T-helper 17 cell (primary cell): Measurements from ENCODE around the gene SQSTM1. TPM values are rescaled to one million over a fixed set of nuclear protein-coding genes. Genes with fewer than 3 reads are reported as not detected.
A peak's percentile ranks its signal among the peaks of the same experiment; 100 is the strongest.
"Not testable (repeated sequence)": the region's sequence is repeated elsewhere in the genome, so short reads cannot be mapped to it uniquely, and the experiment has no call there.

ENCODE experiments used
- ATAC-seq: fragments of 150-1000 bp; cut with Tn5 transposase; 2 replicates; pipeline ENCODE4 v1.10.0; 2021; ENCODE audit warnings: mild to moderate bottlenecking, moderate library complexity
- DNase-seq, 3 donors: peaks; one replicate each; pipeline versions ENCODE4 v3.0.0 to v3.0.0-alpha.2; 2020 to 2021
- H3K9me3 ChIP-seq: one replicate; pipeline ENCODE4 v1.7.0; 2013; ENCODE audit warnings: low read length, mild to moderate bottlenecking; ENCODE audit not compliant: control insufficient read depth, poor library complexity, severe bottlenecking
- H3K27ac Mint-ChIP-seq: one replicate; pipeline ENCODE4 v1.8.0; 2022; ENCODE audit warnings: mild to moderate bottlenecking, moderate library complexity, mixed read lengths
- H3K27me3 Mint-ChIP-seq: one replicate; pipeline ENCODE4 v1.8.0; 2022; ENCODE audit warnings: mixed read lengths
- H3K36me3 Mint-ChIP-seq: one replicate; pipeline ENCODE4 v1.8.0; 2022; ENCODE audit warnings: low read depth, mixed read lengths
- H3K4me1 Mint-ChIP-seq: one replicate; pipeline ENCODE4 v1.8.0; 2022; ENCODE audit warnings: mild to moderate bottlenecking, mixed read lengths
- H3K4me3 Mint-ChIP-seq: one replicate; pipeline ENCODE4 v1.8.0; 2022; ENCODE audit warnings: mild to moderate bottlenecking, moderate library complexity, mixed read lengths
- total RNA-seq, 4 donors: library from RNA in 2 of 4; stranded (reverse) in 2 of 4; gene quantifications; one replicate each; pipeline ENCODE4 v1.2.3 and lab custom pipeline; 2022 to 2026

The SQSTM1 gene
- total RNA-seq, 2 donors from 2014 or later: 446 to 548 TPM

DNA sequence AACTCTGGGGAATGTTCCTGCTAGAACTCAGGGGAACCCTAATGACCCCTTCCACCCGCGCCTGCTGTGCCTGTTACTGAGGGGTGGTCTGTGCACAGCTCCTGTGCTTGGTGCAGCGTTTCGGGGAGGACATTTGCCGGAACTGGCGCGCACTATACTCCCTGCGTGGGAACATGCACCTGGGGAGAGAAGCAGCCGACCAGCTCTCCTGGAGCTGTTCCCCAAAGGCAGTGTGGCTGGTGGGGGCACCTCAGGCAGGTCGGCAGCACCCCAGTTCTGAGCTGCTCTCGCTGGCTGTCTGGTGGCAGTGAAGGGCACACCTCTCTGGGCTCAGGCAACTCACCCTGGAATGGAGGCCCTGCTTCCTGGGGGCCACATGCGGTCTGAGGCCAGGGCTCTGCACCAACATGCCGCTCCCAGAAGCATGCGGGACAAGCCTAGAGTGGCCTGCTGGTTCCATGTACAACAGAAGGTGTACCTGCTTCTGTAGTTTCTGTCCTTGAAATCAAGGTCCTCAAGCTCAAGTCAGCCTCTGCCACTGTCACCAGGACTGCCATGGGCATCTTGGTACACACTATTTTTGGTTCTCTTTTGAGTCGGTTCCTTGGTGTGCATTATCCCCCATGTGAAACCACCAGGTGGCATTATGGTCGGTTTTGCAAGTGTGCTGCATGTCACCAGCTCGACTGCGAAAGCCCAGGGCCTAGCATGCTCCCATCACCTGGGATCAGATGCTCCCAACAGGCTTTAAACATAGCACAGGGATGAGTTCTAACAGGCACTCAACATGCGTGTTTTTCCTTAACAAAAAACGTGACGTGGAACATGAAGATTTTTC lies 45.8 kb downstream of the SQSTM1 start:
- Mint-ChIP-seq H3K4me3 (no peak overlapping the region), H3K27ac (peak overlapping the region; percentile 79)
- no peak for ATAC-seq

DNA sequence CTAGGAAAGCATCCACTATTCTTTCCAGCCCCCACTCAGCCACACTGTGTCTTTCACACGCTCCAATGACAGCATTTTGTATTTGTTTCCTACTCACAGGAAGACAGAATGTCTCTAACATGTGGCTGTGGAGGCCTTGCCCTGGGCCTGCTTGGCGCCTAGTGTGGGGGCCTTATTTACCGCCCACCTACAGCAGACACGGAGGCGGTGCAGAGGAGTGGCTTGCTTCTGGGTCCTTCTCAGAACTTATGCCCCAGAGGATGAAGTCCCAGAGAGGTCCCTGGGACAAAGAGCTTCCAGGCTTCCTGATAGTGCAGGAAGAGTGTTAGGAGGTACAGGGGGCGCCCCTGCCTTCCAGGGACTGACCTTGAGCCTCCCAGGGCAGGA lies 46.4 kb downstream of the SQSTM1 start:
- no peak for ATAC-seq

More for the DNA sequence above, 45.8 kb downstream of the SQSTM1 start:
- Mint-ChIP-seq H3K4me1 (no peaks in the 10 kb centered on the region), H3K36me3 (no peaks in the 10 kb centered on the region), H3K27me3 (no peaks in the 10 kb centered on the region)
- H3K9me3 ChIP-seq: no peaks in the 10 kb centered on the region
- DNase-seq: no peak

GRCh38 chr5:179867476-179867875 lies 46.8 kb downstream of the SQSTM1 start:
- DNase-seq: no peak
- H3K36me3 Mint-ChIP-seq: no peaks in the 10 kb centered on the region
- H3K27ac Mint-ChIP-seq: peak overlapping the region; percentile 79
- ATAC-seq: no peak
- H3K4me1 Mint-ChIP-seq: no peaks in the 10 kb centered on the region
- H3K27me3 Mint-ChIP-seq: no peaks in the 10 kb centered on the region
- H3K9me3 ChIP-seq: no peaks in the 10 kb centered on the region
- no peak overlapping the region for H3K4me3 Mint-ChIP-seq

More for the DNA sequence above, 46.4 kb downstream of the SQSTM1 start:
- Mint-ChIP-seq H3K27ac (peak overlapping the region; percentile 79), H3K27me3 (no peaks in the 10 kb centered on the region), H3K4me3 (no peak overlapping the region), H3K4me1 (no peaks in the 10 kb centered on the region), H3K36me3 (no peaks in the 10 kb centered on the region)
- DNase-seq: no peak
- no peaks in the 10 kb centered on the region for H3K9me3 ChIP-seq

- no peak for ATAC-seq
- Mint-ChIP-seq H3K4me3 (no peak overlapping the region), H3K36me3 (no peaks in the 10 kb centered on the region), H3K4me1 (no peaks in the 10 kb centered on the region), H3K27me3 (no peaks in the 10 kb centered on the region), H3K27ac (no peak overlapping the region)
- DNase-seq: no peak
- H3K9me3 ChIP-seq: no peaks in the 10 kb centered on the region
Measured at GRCh38 chr5:179868541-179868940, 47.8 kb downstream of the SQSTM1 start.

- no peaks in the 10 kb centered on the region for H3K9me3 ChIP-seq
- H3K4me1 Mint-ChIP-seq: no peaks in the 10 kb centered on the region
- H3K36me3 Mint-ChIP-seq: no peaks in the 10 kb centered on the region
- no peak overlapping the region for H3K27ac Mint-ChIP-seq
- DNase-seq (no peak), ATAC-seq (no peak)
- no peaks in the 10 kb centered on the region for H3K27me3 Mint-ChIP-seq
- no peak overlapping the region for H3K4me3 Mint-ChIP-seq
Measured at GRCh38 chr5:179869101-179869500, 48.4 kb downstream of the SQSTM1 start.

GRCh38 chr5:179869641-179870402 lies 49.1 kb downstream of the SQSTM1 start:
- no peak for DNase-seq
- H3K27me3 Mint-ChIP-seq: no peaks in the 10 kb centered on the region

GRCh38 chr5:179870403-179870903 lies 49.7 kb downstream of the SQSTM1 start:
- ATAC-seq (no peak), DNase-seq (no peak)
- no peaks in the 10 kb centered on the region for H3K27me3 Mint-ChIP-seq
- no peaks in the 10 kb centered on the region for H3K36me3 Mint-ChIP-seq
- H3K27ac Mint-ChIP-seq: no peak overlapping the region
- H3K4me1 Mint-ChIP-seq: no peaks in the 10 kb centered on the region
- H3K4me3 Mint-ChIP-seq: no peak overlapping the region
- no peaks in the 10 kb centered on the region for H3K9me3 ChIP-seq

More at GRCh38 chr5:179869641-179870402, 49.1 kb downstream of the SQSTM1 start:
- Mint-ChIP-seq H3K27ac (no peak overlapping the region), H3K4me1 (no peaks in the 10 kb centered on the region), H3K4me3 (no peak overlapping the region), H3K36me3 (no peaks in the 10 kb centered on the region)
- ATAC-seq: no peak
- no peaks in the 10 kb centered on the region for H3K9me3 ChIP-seq

DNA sequence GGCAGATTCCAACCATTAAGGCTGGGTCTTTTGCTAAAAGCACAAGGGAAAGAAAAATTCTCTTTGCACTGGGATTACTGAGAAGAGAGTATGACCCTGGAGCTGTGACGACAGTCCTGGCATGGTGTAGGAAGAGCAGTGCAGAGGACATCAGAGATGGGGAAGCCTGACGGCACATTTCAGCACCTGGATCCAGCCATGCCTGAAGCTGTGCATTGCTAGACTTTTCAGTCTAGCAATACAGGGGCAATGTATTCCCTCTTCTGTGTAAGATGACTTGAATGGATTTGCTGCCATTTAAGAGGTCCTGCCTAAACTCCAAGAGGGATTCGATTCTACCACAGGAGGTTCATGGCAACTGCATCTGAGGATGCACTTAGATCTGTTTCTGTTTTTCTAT lies 50.2 kb downstream of the SQSTM1 start:
- no peak for ATAC-seq
- no peaks in the 10 kb centered on the region for H3K27me3 Mint-ChIP-seq
- DNase-seq: no peak
- no peaks in the 10 kb centered on the region for H3K36me3 Mint-ChIP-seq
- no peaks in the 10 kb centered on the region for H3K9me3 ChIP-seq
- H3K27ac Mint-ChIP-seq: no peak overlapping the region
- no peak overlapping the region for H3K4me3 Mint-ChIP-seq
- H3K4me1 Mint-ChIP-seq: no peaks in the 10 kb centered on the region

GRCh38 chr5:179871533-179871932 lies 50.8 kb downstream of the SQSTM1 start:
- DNase-seq, H3K36me3 Mint-ChIP-seq, H3K4me3 Mint-ChIP-seq: not testable (repeated sequence)

GRCh38 chr5:179872055-179872827 lies 51.5 kb downstream of the SQSTM1 start:
- H3K9me3 ChIP-seq: no peaks in the 10 kb centered on the region
- no peak overlapping the region for H3K4me3 Mint-ChIP-seq
- ATAC-seq (no peak), DNase-seq (no peak)
- H3K27ac Mint-ChIP-seq: no peak overlapping the region
- no peaks in the 10 kb centered on the region for H3K4me1 Mint-ChIP-seq
- H3K36me3 Mint-ChIP-seq: no peaks in the 10 kb centered on the region
- H3K27me3 Mint-ChIP-seq: no peaks in the 10 kb centered on the region

More at GRCh38 chr5:179871533-179871932, 50.8 kb downstream of the SQSTM1 start:
- not testable (repeated sequence) for H3K4me1 Mint-ChIP-seq, H3K27ac Mint-ChIP-seq, H3K27me3 Mint-ChIP-seq, H3K9me3 ChIP-seq, ATAC-seq

- H3K4me3 Mint-ChIP-seq: no peak overlapping the region
- no peaks in the 10 kb centered on the region for H3K27me3 Mint-ChIP-seq
- peaks cover 4% of the 10 kb centered on the region for H3K36me3 Mint-ChIP-seq
Measured at GRCh38 chr5:179872828-179873575, 52.3 kb downstream of the SQSTM1 start.

GRCh38 chr5:179873588-179874110 lies 52.9 kb downstream of the SQSTM1 start:
- Mint-ChIP-seq H3K4me1 (peaks cover 5% of the 10 kb centered on the region), H3K27me3 (no peaks in the 10 kb centered on the region), H3K4me3 (no peak overlapping the region), H3K36me3 (peaks cover 6% of the 10 kb centered on the region), H3K27ac (no peak overlapping the region)
- no peaks in the 10 kb centered on the region for H3K9me3 ChIP-seq
- DNase-seq (no peak), ATAC-seq (no peak)

More at GRCh38 chr5:179872828-179873575, 52.3 kb downstream of the SQSTM1 start:
- DNase-seq (no peak), ATAC-seq (no peak)
- Mint-ChIP-seq H3K27ac (no peak overlapping the region), H3K4me1 (peaks cover 5% of the 10 kb centered on the region)
- no peaks in the 10 kb centered on the region for H3K9me3 ChIP-seq
